GM19452 (cell line): ENCODE data around the gene SSH2.

ENCODE experiments used
- ATAC-seq: cut with Tn5 transposase; IDR thresholded peaks from one replicate; pipeline ENCODE4 v1.9.1; 2021; ENCODE audit not compliant: unreplicated experiment

The SSH2 gene

DNA sequence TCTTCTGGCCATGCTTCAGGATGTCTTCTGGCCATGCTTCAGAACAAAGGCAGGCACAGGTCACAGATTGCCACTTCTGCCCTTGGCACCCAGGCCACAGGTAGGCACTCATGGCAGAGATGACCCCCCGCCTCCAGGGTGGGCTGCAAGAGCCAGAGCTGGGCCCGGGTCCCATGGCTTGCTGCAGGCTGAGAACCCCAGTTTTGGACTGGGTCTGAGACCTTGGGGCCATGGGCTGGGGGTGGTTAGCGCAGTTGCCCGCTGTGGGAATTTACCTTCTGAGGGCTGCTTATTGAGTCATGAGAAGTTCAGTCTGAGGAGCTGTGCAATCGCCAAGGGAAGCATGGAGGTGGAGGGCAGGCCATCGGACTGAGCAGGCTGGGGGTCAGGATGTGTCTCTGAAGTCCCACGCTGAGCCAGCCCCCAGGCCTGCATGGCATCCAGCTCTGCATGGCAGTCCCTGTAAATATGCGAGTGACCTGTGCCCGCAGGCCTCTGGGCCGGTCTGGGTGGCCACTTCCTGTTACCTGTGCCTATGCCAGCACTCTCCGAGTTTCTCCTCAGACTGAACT, 335.4 kb downstream of the SSH2 start:
- no peak for ATAC-seq

DNA sequence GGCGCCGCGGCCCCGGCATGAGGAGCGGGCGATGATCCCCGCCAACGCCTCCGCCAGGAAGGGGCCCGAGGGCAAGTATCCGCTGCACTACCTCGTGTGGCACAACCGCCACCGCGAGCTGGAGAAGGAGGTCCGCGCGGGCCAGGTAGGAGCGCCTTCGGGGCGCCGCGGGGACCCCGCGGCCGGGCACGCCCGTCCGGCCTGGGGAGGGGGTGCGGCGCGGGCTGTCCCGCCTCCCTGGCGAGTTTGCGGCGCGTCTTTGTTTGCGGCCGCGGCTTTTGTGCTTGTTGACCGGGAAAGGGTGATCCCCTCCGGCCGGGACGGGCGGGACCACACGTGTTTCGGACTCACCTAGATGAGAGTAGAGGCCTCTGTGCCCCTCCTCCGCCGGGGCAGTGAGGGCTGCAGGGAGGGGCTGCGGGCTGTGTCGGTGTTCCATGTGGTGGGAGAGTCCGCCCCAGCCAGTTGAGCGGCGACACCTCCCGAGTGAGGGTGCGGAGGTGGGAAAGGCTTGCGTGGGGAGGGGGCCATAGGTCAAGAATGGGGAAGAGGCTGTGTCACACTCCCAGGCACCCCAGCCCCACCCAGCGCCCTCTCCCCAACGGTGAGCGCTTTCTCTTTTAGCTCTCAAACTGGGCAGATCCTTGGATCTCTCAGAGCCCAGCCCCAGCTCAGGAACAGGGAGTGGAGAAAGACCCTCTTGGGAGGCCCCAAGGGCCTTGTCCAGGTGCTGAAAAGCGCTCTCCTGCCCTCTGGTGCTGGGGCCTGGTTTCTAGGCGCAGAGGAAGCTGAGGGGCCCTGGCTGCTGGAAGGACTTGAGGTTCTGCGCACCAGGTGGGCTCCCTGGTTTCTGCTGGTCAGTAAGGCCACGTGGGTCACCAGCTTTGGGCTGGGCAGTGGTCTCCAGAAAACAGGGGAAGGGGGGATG, 336.2 kb downstream of the SSH2 start:
- no peak for ATAC-seq

DNA sequence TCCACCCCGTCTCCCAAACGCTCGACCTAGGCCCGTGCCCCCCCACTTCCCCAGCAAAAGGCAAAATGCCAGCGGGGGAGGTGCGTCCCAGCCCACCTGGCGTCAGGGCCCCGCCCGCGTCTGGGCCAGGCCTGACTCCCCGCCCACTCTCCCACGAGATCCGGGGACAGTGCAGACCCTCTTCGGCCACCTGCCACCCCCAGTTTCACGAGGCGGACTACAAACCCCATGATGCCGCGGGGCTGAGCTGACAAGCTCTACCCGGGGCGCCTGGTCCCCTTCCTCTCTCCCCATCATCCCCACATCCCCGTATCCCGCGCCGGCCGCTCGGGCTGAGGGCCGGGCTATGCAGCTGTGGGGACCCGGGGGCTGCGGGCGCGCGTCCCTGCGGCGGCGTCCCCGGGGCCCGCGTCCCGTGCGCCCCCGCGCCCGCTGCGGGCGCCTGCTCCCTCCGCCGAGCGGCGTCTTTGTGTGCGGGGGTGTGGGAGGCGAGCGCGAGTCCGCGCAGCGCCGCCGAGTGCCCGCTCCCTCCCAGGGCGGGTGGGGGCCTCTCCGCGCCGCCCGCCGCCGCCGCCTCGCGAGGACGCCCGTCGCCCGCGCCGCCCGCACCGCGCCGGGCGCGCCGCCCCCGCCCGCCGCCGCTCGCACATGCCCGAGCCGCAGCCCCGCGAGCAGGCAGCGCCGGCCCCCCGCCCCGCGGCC, 337.0 kb downstream of the SSH2 start, which contains the start of gene ANKRD13B:
Gene ANKRD13B (plus strand): TSS at position 283 of the 702 bp plus-strand sequence. CDS start 490 bp downstream, outside the sequence.
- no peak for ATAC-seq

DNA sequence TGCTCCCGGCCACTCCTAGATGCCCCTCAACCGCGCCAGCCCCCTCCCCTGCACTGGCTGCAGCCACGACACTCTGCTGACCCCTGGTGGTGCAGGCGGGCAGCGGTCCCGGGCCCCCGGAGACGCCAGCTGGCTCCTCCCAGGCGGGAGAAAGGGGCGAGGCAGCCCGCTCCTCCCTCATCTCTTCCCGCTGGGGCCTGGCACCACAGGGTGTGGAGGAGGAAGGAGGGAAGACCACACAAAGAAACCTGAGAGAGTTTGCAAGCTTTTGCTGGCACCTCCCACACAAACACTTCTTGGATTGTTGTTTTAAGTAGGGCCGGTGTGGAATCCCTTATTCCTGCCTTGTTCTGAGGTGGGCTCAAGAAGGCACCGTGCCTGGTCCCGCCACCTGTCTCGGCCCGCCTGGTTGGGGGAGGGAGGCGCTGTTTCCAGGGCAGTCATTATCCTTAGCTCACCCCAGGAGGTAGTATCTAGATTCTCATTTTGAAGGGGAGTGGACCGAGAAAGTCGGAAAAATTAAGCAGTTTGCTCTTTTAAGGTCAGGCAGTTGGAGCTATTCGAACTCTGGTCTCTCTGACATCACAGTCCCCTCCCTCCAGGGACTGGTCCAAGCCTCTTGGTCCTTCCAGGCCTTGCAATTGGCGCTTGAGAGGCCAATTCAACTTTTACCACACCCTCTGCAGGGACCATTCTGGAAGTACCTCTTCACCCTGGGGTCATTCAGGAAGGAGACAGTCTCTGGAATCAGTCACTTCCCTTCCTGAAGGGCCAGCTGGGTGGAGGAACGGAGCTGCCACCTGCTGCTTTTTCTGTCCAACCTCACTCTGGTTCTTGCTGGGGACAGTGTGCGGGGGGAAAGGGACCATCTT, 338.1 kb downstream of the SSH2 start:
- ATAC-seq: no peak

DNA sequence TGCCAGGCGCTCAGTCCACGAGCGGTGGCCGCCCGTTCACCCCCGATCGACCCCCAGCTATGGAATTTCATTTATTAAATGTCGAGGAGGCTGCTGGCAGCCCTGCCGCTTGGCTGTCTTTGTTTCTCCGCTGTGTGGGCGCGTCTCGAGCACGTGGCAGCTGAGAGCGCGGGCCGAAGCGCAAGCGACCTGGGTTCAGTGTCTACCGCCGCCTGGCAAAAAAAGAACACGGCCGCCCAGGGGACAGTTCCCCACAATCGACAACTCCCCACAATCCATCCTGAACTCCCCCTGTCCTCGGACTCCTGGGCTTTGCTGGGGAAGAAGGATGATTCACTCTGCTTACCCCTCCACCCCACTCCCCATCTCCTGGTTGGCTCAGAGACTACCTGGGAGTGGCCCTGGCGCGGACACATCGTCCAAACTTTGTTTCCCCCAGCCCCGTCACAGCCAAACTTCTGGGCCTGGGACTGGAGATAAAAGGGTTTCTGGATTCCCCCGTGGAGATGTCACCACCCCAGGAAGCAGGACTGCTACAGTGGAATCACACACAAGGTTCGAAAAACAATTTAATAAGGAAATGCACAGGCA, 338.8 kb downstream of the SSH2 start:
- ATAC-seq: no peak

DNA sequence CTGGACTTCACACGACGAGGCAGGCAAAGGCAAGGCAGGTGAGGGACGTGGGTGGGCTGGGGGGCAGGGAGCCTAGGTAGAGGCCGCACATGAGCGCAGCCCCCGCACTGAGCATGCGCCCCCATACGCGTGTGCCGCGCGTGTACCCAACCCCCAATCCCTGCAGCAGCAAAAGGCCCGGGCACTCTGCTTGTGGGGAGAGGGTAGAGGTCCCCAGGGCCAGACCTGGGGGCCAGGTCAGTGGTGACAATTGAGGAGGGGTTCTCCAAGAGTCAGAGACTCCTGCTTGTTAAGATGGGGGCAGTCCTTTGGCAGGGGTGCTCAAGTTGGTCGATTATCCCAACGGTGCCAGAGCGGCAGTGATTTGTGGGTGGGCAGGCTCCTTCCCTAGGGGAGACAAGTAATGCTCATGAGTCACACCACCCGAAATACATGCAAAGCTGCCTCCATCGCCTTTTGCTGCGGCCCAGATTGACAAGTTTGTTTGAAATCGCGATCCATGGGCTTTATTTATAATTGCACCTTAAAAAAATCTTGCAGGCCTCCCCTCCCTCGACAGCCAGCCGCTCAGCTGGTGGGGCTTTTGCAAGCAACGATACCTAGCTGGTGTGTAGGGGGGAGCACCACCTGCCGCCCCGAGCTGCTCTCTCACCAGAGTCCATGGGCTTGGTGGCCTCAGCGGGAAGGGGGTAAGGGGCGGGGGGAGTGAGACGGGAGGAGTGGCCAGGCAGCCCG, 339.4 kb downstream of the SSH2 start:
- ATAC-seq: no peak

DNA sequence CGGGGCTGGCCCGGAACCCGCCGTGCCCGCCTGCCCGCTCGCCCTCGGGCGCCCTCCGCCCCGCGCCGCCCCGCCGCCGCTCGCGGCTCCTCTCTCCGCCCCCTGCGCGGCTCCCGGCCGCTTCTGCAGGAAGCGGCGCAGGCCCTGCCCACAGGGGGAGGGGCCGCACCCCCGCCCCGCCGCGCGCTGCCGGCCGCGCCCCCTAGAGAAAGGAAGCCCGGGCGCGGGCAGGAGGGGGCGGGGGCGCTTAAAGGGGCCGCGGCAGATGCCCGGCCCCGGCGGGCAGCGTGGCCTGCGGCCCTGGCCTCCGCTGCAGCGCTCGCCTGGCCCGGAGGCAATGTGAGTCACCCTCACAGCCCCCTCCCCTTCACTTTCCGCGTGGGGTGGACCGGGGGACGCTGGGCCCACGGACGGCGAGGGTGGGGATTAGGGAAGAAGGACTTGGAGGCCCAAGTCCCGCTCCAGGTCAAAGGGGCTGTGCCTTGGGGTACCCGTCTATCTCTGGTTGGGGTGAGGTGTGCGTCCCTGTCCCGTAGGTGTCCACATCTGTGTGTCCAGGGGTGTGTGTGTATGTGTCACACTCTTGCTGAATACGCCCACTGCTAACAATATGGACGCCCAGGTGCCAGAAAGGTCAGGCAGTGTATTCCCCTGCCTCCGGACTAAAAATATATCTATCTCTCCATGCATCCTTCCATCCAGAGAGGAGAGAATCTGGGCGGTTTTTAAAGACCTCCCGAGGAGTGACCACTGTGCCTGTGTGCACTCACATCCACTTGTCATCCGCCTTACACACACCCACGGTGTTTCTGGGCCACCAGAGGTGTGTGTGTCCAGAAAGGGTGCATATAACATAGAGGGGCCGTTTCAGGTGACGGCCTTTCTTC, 340.3 kb downstream of the SSH2 start, which contains the start of gene GIT1:
Gene GIT1 (minus strand): TSS at position 125 of the 887 bp plus-strand sequence. CDS start 270 bp downstream, outside the sequence.
- peak; percentile 47 for ATAC-seq

DNA sequence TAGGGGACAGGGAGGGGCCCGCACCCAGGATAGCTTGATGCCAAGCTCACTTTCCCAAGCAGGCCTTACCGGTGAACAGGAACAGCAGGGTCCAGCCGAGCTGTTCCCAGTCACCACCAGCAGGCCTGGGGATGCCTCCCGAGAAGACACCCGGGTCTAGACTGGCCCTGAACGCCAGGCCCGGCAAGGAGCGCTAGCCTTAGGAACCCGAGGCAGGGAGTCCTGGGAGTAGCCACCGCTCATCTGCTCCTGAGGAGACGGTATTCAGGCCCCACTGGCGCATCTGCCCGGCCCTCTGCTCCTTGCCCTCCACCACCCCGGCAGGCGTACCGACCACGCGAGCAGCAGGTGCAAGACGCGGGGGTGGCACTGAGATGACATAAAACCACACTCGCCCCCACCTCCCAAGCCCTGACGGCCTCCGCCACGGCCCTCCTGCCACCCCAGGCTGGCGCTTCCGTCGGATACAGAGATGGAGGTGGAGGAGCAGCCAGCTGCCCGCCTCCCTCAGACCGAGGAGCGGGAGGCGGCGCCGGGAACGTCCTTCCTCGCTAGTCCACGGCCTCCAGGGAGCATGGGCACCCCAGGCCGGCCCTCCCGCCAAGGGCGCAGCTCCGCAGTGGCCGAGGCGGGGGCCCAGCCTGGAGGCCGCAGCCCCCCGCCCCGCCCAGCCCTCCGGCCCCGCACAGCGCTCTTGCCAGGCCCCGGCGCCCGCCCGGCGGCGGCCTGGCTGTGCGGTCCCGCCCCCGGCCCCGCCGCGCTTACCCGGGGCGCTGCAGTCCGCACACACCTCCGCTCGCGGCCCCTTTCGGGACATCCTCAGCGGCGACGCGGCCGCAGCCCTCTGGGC, 341.2 kb downstream of the SSH2 start:
- peak; percentile 12 for ATAC-seq

DNA sequence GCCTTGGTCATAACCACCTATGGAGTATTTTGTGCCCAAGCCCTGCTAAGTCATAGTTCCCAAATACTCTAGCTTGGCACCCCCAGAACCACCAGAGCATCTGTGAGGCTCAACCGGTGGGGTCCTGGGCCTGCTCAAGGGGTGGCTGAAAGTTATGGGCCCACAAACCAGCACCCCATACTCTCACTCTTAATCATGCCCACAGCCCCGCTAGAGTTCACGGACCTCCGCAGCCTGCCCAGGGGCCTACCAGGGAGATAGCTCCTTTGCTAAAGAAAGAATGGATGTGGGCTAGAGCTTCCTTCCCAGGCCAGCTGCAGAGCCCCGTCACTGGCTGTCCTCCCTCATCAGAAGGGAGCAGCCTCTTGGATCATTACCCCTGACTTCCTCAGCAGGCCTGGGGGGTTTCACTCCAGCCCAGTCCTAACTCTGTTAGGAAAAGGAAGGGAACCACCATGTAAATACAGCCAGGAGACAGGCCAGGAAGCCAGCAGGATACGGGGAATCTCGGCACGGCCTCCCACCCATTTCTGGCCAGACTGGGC, 341.9 kb downstream of the SSH2 start:
- ATAC-seq: no peak

DNA sequence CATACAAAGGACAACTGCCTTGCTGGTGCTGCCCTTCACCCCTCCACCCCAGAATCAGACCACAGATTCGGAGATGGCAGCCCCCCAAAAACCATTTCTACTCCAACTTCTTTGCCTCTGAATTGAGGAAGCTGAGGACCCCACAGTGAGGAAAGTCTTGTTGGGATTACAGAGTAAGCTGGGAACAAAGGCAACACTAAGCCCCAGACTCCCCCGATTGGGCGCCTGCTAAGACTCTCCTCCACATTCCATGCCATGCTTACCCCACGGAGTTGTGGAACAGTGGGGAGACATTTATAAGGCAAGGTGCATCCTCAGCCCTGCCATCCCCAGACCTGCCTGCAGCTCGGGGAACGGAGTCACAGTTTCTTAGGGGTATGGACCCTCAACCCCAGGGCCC, 342.4 kb downstream of the SSH2 start:
- ATAC-seq: no peak

DNA sequence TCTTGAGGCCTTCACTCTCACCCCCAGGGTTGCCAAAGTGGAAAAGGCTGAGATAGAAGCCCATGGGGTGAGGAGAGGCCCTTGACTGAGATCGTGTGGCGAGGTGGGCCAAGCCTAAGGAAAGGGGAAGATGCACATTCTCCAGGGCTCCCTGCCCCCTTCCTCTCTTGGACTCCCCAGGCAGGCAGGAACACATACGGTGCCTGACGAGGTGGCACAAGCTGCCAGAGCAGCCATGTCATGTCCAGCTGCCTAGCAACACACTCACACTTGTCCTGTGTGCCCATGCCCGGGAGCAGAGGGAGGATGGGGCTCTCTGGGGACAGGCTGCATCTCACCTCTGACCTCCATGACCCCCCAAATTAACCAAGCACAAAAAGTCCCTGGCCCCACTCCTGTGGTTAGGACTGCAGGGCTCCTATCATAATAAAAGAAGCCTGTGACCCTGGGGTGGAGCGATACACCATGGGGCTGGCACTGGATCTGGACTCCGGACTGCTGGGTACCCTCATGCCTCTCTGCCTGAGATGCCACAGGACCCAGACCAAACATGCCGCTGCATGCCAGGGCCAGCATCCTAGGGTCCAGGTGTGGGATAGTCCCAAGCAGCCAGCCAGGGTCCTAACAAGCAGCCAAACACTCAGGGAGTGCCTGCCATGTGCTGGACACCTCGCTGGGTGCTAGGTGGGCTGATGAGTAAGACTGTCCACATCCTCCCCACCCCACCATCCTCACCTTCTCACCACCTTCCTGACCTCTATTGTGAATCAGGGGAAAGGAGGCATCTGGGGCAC, 343.2 kb downstream of the SSH2 start:
- ATAC-seq: no peak

DNA sequence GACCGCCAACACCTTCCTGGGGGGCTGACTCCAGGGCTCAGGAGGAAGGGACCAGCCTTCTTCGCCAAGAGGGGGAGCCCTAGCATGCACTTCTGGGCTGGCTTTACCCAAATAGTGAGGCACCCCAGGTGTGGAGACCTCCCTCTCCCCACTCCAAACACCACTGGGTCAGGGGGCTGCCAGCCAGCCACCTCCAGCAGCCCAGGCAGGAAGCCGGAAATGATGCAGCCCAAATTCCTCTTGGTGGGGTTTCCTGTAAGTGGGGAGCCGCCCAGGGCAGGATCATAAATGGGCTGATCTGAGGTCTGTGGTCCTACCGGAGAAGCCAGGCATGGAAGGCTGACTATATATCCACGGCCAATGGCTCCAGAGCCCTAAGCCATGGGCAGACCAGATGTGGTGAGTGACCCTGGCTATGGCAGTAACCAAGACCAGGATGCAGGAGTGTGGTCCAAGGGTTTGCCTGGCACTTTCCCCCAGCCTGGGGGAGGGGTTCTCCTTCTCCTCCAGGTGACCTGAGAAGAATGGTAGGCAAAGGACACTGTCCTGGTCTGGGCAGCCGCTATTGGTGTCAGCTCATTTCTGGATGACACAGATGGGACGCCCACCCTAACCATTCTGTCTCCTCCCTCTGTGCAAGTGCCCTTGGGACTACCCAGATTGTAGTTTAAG, 344.8 kb downstream of the SSH2 start:
- ATAC-seq: no peak

DNA sequence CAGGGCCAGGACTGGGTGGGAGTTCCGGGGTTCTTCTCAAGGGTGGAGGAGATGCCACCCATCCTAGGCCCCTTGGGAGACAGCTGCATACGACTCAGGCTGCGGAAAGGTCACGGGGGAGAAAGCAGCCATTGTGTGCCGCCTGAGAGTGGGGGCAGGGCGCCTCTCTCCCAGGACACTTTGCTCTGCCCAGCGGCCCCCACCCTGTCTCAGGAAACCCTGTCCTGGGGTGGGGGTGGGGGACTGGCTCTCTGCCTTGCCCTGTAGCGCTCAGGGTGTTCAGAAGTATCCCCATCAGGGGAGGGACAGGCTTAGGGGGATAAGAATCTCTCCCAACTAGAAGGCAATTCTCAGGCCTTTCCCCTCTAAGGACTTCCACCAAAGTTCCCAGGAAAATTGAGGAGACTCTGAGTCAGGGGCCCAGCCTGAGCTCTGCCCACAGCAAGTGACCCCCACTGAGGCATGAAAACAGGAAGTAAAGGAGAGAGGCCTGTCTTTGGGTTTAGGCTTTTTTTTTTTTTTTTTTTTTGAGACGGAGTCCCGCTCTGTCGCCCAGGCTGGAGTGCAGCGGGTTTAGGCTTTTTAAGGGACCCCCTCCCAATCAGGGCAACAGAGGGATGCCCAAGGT, 345.5 kb downstream of the SSH2 start:
- ATAC-seq: no peak

DNA sequence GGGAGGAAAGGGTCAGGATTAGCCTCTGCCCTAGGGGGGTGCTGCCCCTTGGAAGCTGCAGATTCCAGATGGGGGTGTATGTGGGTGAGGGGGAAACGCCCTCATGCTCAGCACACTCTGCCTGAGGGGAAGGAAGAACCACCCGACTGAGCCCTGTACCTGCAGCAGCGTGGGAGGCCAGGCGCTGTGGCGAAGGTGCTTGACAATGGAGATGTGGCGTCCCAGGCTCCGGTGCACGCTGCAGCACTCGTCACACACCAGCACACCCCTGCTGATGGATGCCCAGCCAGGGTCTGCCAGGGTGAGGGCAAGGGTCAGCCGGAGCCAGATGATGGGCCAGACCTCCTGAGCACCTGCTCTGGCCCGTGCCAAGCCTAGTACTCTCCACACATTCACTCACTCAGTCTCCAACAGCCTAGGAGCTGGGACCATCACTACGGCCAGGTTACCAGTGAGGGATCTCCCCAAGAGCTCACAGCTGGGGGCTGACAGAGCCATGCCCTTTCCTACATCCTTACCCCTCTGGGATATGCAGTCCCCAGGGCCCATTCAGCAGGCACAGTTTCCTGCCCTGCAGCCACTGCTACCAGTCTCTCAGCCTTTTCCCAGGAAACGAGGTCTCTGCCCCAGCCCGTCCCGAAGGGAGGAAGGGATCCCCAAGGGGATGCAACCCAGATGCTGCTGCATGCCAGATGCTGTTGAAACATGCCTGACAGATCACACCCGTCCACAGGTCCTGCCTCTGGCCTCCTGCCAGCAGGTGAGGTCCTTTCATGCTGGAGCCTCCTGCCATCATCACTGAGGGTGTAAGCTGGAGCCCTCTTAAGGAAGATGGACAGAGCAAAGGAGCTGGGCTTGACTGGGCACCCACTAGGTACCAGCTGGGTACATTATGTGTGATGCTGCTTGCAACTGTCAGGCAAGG, 346.4 kb downstream of the SSH2 start:
- no peak for ATAC-seq

DNA sequence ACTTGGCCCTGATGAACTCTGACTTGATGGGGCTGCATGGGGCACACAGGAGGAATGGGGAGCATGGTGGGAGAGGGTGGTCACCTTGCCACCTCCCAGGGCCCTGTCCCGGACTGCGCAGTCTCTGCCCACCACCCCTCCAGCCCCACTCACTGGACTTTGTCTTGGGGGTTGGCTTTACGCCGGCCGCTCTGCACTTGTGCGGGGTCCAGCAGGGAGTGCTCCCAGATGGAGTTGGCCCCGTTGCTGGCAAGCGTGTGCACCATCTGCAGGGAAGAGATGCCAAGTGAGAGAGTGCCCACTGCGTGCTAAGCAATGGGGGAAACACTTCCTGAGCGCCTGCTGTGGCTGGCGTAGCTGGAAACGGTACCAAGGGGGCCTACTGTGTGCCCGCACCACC, 347.3 kb downstream of the SSH2 start:
- no peak for ATAC-seq
